OCI-LY7 (cell line): Measurements from ENCODE around the gene PGA5.
"Not testable (repeated sequence)": the region's sequence is repeated elsewhere in the genome, so short reads cannot be mapped to it uniquely, and the experiment has no call there.

Experiments
- CTCF ChIP-seq: fragments of 200-600 bp; sonication (generic); conservative IDR thresholded peaks from 2 replicates; pipeline ENCODE4 v1.5.1; 2014; ENCODE audit warnings: mild to moderate bottlenecking, antibody characterized with exemption, low read length, moderate library complexity, mixed read lengths
- EZH2phosphoT487 ChIP-seq: fragments of 200-600 bp; sonication (generic); IDR thresholded peaks from 2 replicates; pipeline ENCODE4 v1.6.1; 2018; ENCODE audit warnings: low read depth, borderline replicate concordance, mild to moderate bottlenecking, mixed run types, antibody characterized with exemption, low read length, moderate library complexity, mixed read lengths

GRCh38 chr11:61249201-61249600, 8.2 kb downstream of the PGA5 start:
- not testable (repeated sequence) for TF ChIP-seq CTCF, EZH2phosphoT487
